ENCODE data around the gene PCNP.
"Not testable (repeated sequence)": the region's sequence is repeated elsewhere in the genome, so short reads cannot be mapped to it uniquely, and the experiment has no call there.

PCNP gene

DNA sequence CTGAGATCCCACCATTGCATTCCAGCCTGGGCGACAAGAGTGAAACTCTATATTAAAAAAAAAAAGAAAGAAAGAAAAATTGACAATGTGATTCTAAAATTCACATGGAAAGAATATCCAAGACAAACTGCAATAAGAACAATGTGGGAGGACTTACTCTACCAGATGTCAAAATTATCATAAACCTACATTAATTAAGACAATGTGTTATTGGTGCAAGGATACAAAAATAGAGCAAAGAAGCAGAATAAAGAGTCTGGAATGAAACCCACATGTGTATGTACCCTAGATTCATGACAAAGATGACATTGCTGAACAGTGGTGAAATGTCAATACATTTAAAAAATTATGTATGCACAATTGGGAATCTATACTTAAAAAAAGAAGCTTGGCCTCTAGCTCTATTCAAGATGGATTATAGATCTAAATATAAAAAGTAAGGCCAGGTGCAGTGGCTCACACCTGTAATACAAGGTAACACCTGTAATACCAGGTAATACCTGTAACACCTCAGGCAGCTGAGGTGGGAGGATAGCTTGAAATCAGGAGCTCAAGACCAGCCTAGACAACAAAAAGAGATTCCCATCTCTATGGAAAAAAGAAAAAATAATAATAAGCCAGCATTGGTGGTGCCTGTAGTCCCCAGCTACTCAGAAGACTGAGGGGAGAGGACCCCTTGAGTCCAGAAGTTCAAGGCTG lies 57.3 kb downstream of the PCNP start:
- DNase-seq (ENCODE audit: low read depth in 2 of 2, low spot score in 1 of 2): no peak

DNA sequence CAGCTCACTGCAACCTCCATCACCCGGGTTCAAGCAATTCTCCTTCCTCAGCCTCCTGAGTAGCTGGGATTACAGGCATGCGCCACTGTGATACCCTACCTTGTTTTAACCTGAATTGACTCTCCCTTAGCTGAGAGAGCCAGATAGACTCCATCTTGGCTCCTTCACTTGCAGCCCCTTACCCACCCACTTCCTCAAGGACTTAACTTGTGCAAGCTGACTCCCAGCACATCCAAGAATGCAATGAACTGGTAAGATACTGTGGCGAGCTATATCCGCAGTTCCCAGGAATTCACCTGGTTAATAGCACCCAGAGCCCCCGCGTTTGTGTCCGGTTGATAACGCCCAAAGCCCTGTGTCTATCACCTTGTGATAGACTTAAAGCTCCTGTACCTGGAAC lies 58.0 kb downstream of the PCNP start:
- not testable (repeated sequence) for DNase-seq (ENCODE audit: low read depth in 2 of 2, low spot score in 1 of 2)

DNA sequence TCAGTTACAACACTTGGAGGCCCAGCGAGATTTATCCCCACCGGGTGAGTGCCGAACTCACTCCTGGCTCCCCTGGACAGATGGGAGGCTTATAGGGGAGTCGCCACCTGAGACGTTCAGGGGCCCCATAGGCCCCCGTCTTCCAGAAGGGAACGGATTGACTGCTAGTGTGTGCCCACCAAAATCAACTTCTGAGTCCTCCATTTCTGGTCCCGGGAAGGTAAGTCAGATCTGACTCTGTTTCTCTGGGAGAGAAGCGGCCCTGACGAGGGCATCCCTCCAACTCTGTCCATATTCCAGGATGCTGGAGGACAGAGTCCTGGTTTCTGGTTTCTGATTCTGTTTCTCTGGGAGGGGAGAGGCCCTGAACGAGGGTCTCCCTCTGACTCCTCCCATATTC lies 58.6 kb downstream of the PCNP start:
- no peak for DNase-seq (ENCODE audit: low read depth in 2 of 2, low spot score in 1 of 2)

DNA sequence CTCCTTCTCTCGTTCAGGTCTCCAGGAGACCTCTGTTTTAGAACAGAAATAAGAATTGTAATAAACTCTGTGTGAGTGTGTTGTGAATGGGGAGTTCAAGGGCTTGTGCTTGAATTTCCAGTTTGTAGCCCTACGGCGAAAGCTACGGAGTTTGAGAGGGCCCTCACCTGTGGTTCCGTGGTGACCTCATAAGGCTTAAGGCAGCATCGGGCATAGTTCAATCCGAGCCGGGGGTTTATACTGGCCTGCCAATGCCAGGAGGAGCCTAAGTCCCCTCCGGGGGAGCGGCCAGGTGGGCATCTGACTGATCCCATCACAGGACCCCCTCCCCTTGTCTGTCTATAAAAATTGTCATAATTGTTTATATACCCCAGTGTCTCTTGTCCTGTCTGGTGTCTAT lies 59.2 kb downstream of the PCNP start:
- no peak for DNase-seq (ENCODE audit: low read depth in 2 of 2, low spot score in 1 of 2)

DNA sequence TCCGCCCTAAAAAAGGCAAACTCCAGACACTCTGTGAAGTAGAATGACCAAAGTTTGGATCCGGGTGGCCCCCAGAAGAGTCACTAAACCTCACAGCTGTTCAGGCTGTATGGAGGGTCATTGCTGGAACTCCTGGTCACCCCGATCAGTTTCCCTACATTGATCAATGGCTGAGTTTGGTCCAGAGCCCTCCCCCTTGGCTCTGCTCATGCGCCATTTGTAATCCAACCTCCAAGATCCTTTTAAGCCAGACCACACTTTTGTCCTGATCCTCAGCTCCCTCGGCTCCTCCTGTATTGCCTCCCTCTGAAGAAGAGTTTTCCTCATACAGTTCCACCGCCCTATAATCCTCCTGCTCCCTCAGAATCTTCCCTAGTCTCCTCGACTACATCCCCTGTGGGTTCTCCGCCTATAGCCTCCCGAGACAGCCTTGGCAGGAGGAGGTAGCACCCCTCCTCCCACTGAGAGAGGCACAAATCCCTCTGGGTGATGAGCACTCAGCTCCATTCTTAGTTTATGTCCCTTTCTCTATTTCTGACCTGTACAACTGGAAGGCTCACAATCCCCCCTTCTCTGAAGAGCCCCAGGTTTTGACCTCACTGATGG lies 60.7 kb downstream of the PCNP start:
- no peak for DNase-seq (ENCODE audit: low read depth in 2 of 2, low spot score in 1 of 2)

DNA sequence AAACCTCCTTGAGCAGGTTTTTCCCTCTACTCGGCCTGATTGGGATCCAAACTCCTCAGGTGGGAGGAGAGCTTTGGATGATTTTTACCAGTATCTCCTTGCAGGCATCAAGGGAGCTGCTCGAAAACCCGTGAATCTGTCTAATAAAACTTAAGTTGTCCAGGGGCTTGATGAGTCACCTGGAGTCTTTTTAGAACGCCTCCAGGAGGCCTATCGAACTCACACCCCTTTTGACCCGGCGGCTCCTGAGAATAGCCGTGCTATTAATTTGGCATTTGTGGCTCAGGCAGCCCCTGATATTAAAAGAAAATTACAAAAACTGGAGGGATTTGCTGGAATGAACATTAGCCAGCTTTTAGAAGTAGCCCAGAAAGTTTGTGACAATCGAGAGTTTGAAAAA lies 61.4 kb downstream of the PCNP start:
- no peak for DNase-seq (ENCODE audit: low read depth in 2 of 2, low spot score in 1 of 2)

DNA sequence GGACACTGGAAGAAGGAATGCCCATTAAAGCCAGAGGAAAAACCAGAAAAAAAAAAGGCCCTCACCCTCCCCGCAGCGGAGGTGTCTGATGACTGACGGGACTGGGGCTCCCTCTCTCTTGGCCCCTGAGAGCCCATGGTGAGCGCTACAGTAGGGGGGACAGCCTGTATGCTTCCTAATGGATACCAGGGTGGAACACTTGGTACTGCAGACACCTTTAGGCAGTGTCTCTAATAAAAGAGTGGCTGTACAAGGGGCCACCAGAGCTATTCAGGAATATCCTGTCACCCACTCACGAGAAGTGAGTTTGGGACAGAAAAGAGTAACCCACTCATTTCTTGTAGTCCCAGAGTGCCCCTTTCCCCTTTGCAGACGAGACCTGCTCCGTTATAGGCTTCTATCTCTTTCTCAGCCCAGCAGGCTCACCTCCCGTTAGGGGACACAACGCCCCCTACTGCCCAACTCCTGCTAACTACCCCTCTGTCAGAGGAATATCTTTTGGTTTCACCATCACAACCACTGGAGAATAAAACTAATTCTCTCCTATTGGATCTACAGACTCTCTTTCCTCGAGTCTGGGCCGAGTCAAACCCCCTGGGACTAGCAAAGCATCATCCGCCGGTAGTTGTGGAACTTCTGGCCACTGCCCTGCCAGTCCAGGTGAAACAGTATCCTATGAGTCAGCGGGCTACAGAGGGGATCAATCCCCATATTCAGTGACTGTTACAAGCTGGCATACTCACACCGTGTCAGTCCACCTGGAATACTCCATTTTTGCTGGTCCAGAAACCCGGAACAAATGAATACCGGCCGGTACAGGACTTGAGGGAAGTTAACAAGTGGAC lies 62.2 kb downstream of the PCNP start:
- peak; percentile 22 to 44 for DNase-seq (ENCODE audit: low read depth in 2 of 2, low spot score in 1 of 2)

DNA sequence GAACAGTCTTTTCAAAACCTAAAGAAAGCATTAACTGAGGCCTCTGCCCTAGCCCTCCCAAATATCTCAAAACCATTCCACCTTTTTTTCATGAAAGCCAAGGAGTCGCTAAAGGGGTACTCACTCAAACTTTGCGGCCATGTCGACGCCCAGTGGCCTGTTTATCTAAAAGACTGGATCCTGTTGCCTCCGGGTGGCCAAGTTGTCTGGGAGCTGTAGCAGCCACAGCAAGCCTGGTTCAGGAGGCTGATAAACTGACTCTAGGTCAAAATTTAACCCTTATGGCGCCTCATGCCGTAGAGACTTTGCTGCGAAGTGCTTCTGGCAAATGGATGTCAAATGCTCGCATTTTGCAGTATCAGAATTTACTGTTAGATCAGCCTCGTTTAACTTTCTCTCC lies 63.5 kb downstream of the PCNP start:
- DNase-seq (ENCODE audit: low read depth in 2 of 2, low spot score in 1 of 2): no peak

DNA sequence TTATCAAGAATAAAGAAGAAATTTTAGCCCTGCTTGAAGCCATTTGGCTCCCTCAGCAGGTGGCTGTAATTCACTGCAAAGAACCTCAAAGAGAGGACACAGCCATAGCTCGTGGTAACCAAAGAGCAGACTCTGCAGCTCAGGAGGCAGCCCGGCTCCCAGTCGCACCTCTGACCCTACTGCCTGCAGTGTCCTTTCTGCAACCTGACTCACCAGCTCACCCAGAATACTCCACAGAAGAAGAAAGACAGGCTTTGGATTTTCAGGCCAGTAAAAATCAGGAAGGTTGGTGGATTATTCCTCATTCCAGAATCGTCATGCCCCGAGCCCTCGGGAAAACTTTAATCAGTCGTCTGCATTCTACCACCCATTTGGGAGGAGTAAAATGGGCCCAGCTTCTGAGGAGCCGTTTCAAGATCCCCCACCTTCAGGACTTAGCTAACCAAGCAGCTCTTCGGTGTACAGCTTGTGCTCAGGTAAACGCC lies 64.3 kb downstream of the PCNP start:
- no peak for DNase-seq (ENCODE audit: low read depth in 2 of 2, low spot score in 1 of 2)

DNA sequence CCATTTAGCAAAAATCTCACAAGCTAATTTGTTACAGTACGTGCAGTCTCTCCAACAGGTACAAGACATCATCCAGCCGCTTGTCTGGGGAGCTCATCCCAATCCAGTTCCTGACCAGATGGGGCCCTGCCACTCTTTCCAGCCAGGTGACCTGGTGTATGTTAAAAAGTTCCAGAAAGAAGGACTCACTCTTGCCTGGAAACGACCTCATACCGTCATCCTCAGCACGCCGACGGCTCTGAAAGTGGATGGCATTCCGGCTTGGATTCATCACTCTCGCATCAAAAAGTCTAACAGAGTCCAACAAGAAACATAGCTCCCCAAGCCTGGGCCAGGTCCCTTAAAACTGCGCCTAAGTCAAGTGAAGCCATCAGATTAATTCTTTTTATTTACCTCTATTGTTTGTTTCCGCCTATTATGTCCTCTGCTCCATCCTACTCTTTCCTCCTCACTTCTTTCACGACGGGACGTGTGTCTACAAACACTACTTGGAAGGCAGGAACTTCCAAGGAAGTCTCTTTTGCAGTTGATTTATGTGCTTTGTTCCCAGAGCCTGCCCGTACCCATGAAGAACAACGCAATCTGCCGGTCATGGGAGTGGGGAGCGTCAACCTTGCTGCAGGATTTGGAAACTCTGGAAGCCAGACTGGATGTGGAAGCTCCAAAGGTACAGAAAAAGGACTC lies 65.4 kb downstream of the PCNP start:
- no peak for DNase-seq (ENCODE audit: low read depth in 2 of 2, low spot score in 1 of 2)

DNA sequence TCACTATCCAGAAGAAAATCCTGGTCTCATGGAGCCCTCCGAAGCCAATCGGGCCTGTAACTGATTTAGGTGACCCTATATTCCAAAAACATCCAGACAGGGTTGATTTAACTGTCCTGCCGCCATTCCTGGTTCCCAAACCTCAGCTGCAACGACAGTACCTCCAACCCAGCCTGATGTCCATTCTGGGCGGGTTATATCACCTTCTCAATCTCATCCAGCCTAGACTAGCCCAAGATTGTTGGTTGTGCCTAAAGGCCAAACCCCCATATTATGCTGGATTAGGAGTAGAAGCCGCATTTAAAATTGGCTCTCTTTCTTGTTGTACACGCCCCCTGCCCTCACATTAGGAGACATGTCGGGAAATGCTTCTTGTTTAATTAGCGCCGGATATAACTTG lies 66.3 kb downstream of the PCNP start:
- DNase-seq (ENCODE audit: low read depth in 2 of 2, low spot score in 1 of 2): no peak

DNA sequence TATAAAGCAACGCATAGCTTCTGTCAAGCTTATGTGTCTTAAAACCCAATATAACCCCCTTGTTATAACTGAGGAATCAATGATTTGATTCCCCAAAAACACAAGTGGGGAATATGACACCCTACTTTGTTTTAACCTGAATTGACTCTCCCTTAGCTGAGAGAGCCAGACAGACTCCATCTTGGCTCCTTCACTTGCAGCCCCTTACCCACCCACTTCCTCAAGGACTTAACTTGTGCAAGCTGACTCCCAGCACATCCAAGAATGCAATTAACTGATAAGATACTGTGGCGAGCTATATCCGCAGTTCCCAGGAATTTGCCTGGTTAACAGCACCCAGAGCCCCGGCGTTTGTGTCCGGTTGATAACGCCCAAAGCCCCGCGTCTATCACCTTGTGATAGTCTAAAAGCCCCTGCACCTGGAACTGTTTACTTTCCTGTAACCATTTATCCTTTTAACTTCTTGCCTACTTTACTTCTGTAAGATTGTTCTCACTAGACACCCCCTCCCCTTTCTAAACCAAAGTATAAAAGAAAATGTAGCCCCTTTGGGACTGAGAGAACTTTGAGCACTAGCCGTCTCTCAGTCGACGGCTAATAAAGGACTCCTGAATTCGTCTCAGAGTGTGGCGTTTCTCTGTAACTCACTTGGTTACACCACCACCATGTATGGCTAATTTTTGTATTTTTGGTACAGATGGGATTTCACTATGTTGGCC lies 67.6 kb downstream of the PCNP start:
- not testable (repeated sequence) for DNase-seq (ENCODE audit: low read depth in 2 of 2, low spot score in 1 of 2)

DNA sequence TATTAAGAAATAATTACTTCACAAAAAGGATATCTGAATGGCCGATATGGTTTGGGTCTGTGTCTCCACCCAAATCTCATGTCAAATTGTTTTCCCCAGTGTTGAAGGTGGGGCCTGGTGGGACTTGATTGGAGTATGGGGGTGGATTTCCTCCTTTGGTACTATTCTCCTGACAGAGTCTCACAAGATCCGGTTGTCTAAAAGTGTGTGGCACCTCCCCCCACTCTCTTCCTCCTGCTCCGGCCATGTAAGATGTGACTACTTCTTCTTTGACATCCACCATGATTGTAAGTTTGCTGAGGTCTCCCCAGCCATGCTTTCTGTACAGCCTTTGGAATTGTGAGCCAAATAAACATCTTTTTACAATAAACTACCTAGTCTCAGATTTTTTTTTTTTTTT lies 68.5 kb downstream of the PCNP start:
- no peak for DNase-seq (ENCODE audit: low read depth in 2 of 2, low spot score in 1 of 2)

DNA sequence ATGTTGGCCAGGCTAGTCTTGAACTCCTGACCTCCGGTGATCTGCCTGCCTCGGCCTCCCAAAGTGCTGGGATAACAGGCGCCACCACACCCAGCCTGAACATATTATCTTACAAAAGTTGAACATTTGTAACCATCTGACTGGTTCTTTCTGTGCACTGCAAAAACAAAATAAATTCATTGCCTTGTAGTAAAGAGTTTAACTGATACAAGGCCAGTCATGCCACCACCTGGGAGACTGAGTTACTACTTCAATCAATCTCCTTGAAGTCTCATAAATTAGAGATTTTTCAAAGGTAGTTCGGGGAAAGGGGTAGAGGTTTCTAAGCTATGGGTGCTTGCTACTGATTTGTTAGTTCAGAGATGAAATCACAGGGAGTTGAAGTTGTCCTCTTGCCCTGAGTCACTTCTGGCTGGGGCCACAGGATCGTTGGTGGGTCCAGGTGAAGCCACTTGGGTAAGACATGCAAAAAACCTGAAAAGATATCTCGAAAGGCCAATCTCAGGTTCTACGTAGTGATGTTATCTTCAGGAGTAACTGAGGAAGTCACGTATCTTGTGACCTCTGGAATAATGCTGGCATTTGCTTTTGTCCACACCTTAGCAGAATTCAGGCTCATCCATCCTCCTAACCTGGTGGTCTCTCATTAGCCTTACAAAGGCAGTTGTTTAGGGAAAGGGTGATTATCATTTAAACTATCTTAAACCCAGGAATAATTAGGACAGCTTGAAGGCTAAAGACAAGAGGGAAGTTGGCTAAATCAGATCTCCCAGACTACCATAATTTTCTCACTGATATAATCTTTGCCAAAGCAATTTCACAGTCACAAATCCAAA lies 69.2 kb downstream of the PCNP start:
- DNase-seq (ENCODE audit: low read depth in 2 of 2, low spot score in 1 of 2): no peak
